Measurements from ENCODE around the gene ELAC2. TPM values are rescaled to one million over a fixed set of nuclear protein-coding genes. Genes with fewer than 3 reads are reported as not detected.

The ELAC2 gene
- total and polyA plus RNA-seq, 2 of the 8 experiments (the other 6 are each of a cell fraction or from before 2014, with no cell fraction given), result 91.6 to 127 TPM

DNA sequence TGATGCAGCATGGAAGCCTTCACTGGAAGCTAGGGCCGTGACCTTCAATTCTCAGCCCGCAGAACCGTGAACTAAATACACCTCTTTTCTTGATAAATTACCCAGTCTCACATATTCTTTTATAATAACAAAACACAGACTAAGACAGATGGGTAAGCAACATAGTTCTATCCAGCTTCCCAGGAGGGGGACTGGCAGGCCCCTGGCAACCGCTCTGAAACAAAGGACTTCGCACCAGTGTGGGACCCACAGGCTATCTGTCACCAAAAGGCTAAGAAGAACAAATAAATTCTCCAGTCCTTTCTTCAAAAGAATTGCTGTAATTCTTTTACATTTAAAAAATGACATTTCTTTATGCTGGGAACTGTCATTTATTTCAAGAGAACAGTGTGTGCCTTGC is 19.0 kb downstream of the ELAC2 start (continued):
- TF ChIP-seq TAF7 (optimal IDR thresholded peaks at IDR 0.05; ENCODE audit: borderline replicate concordance, low read depth, low read length) (no peak), SRF (IDR thresholded peaks at IDR 0.05; ENCODE audit: low read depth, low read length) (no peak), CHD7 (IDR thresholded peaks at IDR 0.05; ENCODE audit: insufficient replicate concordance, low read length) (no peak), SP4 (IDR thresholded peaks at IDR 0.05; ENCODE audit: low read length) (no peak)

Measured in H1 (cell line).